Cortex of kidney (tissue), 1 donor: ENCODE results near the gene C1orf174.

Source experiments
- DNase-seq: peaks from one replicate; lab custom pipeline; 2025; lab: John Stamatoyannopoulos, UW

C1orf174 gene

DNA sequence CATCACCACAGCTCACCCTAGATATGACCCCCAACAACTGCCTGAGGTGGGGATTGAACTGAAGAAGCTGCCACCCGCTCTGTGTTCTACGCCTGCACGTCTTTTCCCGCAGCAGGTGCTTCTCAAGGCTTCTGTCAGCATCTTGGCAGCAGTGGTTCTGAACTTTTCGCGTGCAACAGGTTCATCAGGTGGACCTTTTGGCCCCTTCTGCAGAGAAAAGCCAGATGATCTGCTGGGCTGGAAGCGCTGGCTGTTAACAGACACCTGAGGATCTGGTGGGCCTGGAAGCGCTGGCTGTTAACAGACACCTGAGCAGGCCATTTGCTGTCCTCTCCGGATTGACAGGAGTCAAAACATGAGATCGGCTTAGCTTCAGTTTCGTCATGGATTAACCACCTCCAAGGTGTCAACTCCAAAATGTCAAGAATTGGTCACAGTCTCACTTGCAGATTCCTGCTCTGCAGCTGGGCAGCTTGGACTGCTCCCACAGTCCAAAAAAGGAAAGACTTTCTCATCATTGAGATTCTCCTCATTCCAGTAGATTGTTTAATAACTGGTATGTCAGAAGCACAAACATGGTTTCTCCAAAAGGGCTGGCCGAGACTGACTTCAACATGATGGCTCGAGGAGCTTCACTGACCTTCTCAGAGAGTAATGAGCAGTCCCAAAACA lies 4.7 kb downstream of the C1orf174 start:
- no peak for DNase-seq

DNA sequence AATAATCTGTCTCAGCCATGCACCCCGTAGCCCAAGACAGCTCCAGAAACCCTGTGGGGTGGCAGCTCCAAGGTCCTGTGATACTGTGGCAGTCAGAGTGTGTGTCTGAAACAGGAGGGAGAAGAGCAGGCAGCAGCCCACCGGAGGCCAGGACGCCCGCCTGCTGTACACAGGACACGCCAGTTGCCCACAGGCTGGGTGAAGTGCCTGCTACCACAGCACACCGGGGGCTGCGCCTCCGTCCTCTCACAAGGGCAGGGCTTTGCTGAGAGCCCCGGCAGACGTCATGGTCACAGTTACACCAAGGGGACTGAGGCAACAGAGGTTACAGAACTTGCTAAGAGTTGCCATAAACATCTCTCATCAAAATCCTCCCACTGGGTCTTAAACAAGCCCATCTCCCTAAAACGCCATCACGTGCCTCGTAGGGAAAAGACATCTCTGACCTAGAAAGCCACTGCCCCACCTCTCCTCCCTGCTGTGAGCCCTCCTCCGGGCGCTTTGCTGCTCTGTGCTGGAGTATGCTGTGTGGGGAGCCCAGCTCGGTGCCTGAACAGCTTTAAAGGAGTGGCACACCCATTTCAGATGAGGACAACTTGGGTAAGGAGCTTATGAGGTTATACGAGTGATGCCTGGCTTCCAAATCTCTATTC lies 5.3 kb downstream of the C1orf174 start:
- DNase-seq: no peak

DNA sequence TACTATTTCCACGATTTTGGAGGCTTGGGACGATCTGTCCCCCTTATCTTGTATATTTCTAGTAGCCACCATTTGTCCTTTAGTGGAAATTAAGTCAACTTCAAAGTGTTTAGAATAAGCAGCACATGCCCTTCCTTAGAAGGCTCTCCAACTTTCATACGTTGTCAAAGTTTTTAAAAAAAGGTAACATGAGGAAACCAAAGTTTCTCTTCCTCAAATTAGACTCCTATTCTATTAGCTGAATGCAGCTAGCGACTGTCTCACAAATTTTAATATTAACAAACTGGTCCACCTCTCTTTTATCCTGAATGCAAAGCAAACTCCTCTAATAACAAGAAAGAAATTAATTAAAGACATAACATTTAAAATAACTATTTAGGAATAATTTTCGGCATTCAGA lies 6.9 kb downstream of the C1orf174 start:
- no peak for DNase-seq

DNA sequence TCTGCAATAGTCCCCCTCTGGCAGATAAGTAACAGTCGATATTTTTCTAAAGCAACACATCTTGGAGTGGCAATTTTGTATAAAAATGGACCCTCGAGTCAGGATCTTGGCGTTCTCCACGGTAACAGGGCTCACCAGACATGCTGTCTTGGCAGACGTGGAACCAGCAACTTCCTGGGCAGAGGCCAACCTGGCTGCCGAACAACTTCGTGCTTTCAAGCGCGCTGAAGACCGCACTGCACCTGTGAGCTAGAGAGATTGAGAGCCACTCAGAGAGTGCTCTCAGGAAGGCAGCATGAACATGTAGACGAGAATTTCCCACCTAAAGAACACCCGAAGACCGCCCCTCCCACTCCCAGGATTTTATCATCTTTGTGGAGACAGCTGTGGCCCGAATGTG lies 7.3 kb downstream of the C1orf174 start:
- no peak for DNase-seq

DNA sequence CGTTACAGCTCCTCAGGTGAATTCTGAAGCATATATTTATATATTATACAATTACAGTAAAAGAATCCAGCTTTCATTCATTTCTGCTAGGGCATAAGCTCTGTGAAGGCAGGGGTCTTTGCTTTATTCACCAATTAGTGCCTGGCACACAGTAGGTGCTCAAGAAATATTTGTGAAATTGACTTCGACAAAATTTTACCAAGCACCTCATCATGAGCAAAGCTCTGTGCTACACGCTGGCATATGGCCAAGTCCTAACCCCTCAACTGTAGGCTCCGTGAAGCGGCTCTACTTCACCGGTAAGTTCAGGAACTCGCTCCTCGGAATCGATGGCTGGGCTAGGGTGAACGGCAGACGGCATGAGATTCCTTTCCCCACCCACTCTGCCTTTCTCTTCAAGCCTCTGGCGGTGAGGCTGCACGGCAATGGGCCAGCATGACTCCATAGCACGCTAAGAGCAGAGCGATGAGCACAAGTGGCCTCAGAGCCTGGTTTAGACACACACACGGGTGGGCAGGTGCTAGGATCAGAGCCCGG lies 8.7 kb downstream of the C1orf174 start:
- DNase-seq: no peak

DNA sequence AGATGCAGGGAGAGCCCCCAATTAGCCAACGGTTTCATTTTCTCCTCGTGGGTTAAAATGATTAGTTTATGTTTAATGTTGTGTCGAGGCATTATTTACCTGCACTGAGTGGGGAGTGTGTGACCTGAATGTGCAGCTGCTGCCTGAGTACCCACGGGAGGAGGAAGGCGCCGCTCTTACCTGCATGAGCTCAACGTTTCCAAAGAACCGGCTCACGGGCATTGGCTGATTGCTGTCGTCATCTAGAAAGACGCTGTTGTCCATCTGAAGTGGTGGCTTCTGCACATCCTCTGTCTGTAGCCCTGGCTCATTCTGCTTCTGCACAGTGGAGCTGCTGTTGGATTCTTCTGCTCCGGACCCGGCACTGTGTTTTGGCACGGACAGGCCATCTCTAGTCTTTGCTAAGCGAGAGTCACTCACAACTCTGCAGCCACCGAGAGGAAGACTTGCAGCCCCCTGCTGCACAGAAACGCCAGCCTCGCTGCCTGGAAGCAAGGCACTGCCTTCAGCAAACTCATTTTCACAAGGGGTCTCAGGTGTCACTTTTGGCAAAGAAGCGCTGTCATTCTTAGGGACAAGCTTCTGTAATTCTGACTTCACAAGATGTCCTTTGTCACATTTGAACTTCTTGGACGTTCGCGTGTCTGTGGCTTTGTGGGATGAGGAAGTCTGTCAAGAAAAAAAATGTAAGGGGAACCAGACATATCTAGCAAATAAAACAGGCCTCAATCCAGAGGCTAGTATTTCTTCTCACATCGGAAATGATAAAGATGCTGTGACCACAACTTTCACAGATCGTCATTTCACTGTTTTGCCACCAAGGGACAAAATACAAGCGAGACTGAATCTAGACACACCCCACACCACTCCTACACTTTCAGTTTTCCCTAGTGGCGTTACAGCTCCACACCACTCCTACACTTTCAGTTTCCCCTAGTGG lies 9.4 kb downstream of the C1orf174 start:
- no peak for DNase-seq

DNA sequence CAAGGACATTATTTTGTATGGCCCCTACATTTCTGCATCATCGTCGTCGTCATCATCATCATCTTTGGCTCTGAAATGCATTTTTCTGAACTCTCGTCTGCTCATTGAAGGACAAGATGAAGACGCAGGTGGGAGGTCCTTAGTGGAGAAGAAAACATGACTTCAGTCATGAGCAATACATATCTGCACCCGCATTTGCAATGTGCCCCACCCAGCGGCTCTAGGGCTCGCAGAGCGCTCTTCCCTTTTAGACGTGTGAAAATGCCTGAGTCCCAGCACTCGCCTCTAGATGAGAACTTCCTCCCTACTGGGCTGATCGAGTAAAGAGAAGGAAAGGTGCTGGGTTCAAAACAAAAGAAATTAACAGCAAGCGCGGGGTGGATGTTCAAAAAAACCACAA lies 10.1 kb downstream of the C1orf174 start:
- DNase-seq: no peak

DNA sequence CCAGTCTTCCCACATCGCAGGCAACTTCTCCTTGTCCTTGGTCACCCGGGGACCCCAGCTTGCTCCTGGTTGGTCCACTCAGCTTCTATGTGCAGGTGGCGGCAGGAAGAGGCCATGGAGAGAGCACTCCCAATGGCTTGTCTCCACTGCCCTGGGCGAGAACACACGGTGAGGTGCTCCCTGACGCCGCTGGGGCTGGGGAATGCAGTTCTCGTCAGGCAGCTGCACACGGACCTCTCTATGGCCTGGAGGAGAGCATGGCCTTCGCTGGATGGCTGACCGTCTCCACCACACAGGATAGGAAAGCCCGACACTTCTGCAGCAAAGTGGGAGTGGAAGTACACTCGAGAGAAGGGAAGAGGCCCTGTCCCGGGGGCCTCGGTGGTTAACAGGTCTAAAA lies 11.8 kb downstream of the C1orf174 start:
- no peak for DNase-seq

DNA sequence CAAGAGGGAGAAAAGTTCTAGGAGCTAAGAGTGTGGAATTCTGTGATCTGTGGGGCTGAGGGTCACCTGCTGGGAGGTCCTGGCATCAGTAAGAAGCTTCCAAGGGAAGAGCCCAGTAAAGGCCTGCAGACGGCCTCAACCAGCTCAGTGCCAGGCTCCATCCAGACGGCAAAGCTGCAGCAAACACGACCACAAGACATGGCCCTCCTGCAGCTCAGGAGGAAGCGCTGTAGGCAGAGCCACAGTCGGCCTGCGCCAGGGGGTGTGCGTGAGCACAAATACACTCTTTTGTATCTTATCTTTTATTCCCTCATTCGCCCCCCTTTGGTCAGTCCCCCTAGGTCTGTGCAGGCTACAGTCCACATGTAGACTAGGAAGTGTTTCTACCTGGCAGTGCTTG lies 13.4 kb downstream of the C1orf174 start:
- no peak for DNase-seq

DNA sequence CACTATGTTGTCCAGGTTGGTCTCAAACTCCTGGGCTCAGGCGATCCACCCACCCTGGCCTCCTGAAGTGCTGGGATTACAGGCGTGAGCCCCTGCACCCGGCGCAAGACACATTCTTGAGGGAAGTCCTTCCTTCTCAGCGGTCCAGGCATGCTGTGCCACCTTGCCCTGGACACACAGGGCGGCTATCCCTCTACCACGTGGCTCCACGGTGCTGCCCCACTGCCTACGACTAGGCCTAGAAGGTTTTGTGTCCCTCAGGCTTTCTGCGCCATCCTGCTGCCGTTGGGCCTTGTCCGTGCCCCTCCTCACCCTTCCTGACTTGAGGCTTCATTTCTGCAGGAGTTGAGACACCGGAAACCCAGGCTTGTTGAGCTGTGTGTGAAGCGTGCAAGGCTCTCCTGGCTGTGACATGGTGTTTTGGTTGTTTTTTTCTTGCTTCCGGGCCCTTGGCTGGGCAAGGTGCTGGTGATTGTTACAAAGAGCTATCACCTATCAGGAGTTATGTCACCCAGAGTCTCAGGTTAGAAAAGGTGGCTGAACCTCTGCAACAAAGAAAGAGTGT lies 13.9 kb downstream of the C1orf174 start:
- DNase-seq: no peak

DNA sequence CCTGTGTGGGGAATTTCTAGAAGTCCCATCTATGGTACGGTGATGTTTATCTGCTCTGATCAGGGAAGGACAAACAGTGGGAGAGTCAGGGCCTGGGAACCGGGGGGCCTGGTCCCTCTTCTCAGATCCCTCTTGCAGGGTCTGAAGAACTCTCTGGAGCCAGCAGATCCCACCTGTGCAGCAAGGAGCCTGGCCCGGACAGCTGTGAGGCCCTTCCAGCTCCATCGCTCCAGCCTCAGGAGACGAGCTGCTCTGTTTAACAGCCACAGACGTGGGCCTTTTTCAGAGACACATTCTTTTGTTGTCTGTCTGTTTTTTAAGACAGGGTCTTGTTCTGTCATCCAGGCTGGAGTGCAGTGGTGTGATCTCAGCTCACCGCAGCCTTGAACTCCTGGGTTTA lies 14.5 kb downstream of the C1orf174 start:
- DNase-seq: no peak

DNA sequence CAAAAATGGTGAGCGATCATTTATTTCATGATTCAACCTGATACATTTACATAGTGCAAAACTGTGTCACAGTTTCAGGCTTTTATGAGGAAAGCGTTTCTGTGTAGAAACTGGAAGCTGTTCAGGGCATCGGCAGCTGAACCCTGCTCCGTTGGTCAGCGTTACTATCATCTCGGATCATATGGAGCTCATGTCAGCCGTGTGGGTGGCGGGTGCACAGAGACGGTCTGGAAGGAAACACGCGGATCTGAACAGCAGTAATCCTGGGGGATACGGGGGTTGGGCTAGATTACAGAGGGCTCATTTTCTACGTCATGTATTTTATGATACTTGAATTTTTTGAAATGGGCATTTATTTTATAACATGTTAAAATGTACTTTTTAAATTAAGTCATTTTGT lies 15.1 kb downstream of the C1orf174 start:
- DNase-seq: no peak

DNA sequence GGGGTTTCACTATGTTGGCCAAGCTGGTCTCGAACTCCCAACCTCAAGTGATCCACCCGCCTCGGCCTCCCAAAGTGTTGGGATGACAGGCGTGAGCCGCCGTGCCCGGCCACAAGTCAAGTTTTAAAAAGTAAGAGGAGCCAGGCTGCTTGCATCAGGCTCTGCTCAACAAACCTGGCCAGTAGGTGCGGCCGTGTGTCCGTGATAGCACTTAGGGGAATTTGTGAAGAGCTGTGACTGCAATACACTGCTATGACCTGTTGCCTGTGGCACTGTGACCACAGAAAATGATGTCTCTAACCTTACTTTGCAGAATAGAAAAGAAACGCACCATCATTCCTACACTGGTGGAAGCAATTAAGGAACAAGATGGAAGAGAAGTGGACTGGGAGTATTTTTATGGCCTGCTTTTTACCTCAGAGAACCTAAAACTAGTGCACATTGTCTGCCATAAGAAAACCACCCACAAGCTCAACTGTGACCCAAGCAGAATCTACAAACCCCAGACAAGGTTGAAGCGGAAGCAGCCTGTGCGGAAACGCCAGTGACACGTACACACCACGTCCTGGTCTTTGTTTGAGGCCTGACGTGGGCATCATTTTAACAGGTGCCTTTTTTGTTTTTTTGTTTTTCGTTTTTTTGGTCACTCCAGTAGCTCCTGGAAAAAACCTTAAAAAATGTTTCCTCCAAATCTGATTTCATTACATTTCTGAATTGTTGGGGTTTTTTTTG lies 16.7 kb downstream of the C1orf174 start:
- no peak for DNase-seq

DNA sequence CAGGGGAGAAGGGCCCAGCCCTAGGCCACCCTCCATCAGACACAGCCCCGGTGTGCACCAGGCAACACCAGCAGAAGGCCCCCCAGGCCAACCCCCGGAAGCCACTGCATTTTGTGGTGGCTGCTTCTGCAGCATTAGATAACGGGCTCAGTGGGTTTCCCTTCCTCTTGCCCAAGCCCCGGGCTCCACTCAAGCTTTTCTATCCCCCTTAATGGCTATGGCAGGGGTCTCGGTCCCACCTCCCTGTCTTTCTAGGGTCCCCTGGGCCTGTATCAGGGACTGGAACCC lies 18.9 kb downstream of the C1orf174 start:
- no peak for DNase-seq

DNA sequence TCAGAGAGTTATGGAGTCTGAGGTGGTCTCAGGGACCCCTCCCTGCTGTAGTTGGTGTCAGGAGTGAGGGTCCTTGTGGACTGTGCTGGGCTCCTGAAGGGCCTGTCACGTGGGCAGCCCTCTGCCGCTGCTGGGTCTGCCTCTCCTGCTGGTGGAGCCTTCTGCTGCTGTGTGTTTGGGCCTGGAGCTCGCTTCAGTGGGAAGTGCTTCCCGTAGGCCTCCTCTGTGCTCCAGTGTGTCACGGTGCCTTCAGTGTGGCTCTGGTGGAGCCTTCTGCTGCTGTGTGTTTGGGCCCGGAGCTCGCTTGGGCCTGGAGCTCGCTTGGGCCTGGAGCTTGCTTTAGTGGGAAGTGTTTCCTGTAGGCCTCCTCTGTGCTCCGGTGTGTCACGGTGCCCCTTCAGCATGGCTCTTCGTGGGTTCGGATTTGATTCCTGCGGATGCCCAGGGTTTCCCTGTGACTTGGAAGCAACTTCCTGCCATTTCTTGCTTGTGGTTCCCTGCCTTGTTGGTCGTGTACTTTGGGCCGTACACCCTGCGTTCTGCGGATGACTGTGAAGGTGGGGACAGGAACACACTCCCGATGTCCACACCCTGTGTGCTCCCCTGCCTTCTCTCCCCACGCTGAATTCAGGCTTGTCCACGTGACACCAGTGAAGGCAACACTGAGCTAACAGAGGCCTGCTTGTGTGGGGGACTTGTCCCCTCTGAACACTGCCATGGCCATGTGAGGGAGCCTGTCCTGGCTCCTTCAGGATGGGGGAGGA lies 19.5 kb downstream of the C1orf174 start:
- no peak for DNase-seq

DNA sequence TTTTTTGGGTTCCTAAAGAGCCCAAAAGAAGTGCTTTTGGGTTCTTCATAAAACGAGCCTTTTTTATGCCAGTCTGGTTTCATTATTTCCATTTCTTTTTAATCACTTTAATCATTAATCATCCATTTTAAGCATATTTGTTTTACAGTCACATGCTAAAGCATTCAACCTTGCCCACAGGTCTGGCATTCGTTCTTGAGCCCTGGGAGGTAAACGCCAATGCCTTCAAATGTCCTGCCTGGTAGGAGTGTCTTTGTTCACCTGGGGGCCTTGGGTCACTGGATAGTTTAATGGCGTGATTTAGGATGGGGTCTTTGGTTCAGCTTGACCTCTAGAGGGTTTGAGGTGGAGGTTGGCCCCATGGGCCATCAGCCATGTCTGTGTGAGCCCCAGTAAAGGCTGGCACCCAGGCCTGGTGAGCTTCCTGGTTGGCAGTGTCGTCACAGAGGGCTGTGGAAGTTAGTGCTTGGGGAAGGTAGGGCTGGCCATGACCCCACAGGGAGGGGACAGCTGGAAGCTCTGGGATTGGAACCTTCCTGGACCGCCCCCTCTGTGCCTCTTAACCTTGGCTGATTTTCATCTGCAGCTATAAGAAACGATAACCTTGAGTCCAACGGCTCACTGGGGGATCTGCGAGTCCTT lies 20.2 kb downstream of the C1orf174 start:
- DNase-seq: no peak

DNA sequence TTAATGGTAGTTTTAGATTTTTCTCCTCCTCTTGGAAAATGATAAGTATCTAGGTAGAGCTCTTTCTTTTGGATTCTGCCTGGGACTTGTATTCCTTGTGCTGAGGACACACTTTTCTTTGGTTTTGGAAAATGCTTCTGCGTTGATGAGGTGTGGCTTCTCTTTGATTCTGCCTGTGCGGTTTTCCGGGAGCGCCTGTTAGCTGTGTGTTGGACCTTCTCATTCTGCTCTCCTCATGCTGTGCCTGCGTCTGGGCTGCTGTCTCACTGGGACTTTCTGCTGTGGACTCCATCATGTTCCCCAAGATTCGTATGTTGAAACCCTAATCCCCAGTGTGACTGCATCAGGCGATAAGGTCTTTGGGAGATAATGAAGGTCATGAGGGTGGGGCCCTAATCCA lies 21.0 kb downstream of the C1orf174 start:
- DNase-seq: no peak

DNA sequence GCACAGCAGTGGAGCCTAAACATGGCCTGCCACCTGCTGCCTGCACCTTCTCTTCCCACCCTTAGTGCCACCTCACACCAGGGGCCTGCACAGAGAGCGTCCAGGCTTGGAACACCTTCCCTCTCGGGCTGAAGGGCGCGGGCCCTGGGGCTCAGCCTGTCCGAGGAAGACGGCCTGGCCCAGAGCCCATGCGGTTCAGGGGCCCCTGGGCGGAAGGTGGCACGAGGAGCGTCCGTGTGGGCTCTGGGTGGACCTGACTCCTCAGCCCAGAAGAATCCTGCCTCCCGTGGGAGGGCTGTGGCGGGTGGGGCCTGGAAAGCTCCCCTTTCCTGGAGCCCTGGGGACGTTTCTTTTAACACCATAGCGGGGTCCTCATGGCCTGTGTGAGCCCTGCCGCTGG lies 23.4 kb downstream of the C1orf174 start:
- no peak for DNase-seq

DNA sequence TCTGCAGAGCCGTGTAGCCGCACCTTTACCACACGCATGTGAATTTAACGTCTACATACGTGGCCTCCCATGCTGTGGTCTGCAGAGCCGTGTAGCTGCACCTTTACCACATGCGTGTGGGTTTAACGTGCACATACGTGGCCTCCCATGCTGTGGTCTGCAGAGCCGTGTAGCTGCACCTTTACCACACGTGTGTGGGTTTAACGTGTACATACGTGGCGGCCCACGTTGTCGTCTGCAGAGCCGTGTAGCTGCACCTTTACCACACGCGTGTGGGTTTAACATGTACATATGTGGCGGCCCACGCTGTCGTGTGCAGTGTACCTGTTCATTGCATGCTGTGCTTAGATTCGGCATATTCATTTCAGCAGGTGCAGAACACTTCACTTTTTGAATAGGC lies 25.3 kb downstream of the C1orf174 start:
- DNase-seq: no peak

DNA sequence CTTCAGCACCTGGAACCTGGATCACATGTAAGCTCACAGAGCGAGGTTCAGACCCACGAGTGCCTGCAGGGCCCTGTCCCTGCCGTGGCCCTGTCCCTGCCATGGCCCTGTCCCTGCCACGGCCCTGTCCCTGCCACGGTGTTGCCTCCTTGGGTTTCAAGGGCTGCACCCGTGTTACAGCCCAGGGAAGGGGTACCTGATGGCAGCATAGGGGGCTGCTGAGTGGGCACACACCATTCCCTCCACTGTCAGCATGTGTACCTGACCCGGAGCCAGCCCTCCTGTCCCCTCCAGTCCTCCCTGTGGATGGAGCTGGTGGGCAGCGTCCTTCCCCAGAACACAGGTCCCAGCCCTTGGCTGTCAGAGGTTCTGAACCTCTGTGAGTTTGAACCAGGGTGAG lies 27.5 kb downstream of the C1orf174 start:
- DNase-seq: no peak

DNA sequence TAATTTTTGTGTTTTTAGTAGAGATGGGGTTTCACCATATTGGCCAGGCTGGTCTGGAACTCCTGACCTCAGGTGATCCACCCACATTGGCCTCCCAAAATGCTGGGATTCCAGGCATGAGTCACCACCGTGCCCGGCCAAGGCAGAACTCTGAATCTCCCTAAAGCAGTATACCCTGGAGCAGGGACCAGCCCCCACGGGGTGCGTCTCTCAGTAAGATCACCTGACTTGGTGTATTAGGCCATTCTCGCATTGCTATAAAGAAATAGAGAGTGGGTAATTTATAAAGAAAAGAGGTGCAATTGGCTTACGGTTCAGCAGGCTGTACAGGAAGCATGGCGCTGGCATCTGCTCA lies 28.6 kb downstream of the C1orf174 start:
- no peak for DNase-seq
